Transverse colon (tissue), 4 donors: ENCODE results near the gene TMEM190. TPM values are rescaled to one million over a fixed set of nuclear protein-coding genes. Genes with fewer than 3 reads are reported as not detected.
A peak's percentile ranks its signal among the peaks of the same experiment; 100 is the strongest.

Experiments used
- DNase-seq: peaks from one replicate; pipeline ENCODE4 v3.0.0-alpha.2; 2019
- H3K27ac ChIP-seq, 4 donors: fragments of 200-600 bp; sonication (generic); 2 replicates each; pipeline ENCODE4 v1.5.1; 2016 to 2018; ENCODE audit warnings: inconsistent platforms in 4 of 4
- H3K27me3 ChIP-seq: fragments of 200-600 bp; sonication (generic); 2 replicates; pipeline ENCODE4 v1.5.1; 2017; ENCODE audit warnings: inconsistent platforms
- H3K36me3 ChIP-seq, 4 donors: fragments of 200-600 bp; sonication (generic); 2 replicates each; pipeline ENCODE4 v1.5.1; 2017 to 2019; ENCODE audit warnings: inconsistent platforms in 4 of 4
- H3K4me1 ChIP-seq, 4 donors: fragments of 200-600 bp; sonication (generic); 2 replicates each; pipeline ENCODE4 v1.5.1; 2017 to 2020; ENCODE audit warnings: inconsistent platforms in 4 of 4
- H3K4me3 ChIP-seq, 4 donors: fragments of 200-600 bp; sonication (generic); 1 replicate in 1 of 4; 2 replicates in 3 of 4; pipeline versions ENCODE4 v1.5.1 to v1.6.1; 2017 to 2019; ENCODE audit warnings: inconsistent platforms in 4 of 4
- H3K9me3 ChIP-seq, 2 donors: fragments of 200-600 bp; sonication (generic); 2 replicates each; pipeline ENCODE4 v1.5.1; 2017 to 2019; ENCODE audit warnings: inconsistent platforms in 2 of 2
- EP300 ChIP-seq: sonication (generic); formaldehyde crosslinking; IDR thresholded peaks from one replicate; pipeline ENCODE4 v1.6.1; 2017; ENCODE audit warnings: antibody characterized with exemption, low read depth
- POLR2A ChIP-seq: fragments of 450-650 bp; IDR thresholded peaks from one replicate; pipeline ENCODE4 v1.6.1; 2016; ENCODE audit warnings: antibody characterized with exemption, mild to moderate bottlenecking, moderate library complexity
- POLR2AphosphoS5 ChIP-seq, 3 donors: sonication (generic); formaldehyde crosslinking; IDR thresholded peaks; one replicate each; pipeline ENCODE4 v1.6.1; 2016; ENCODE audit warnings: antibody characterized with exemption in 3 of 3
- WGBS, 2 donors: methylation state at CpG; one replicate each; pipeline ENCODE4 v1.1.5; 2018; ENCODE audit warnings: low coverage in 1 of 2; 5-methylcytosine and 5-hydroxymethylcytosine counted together
- in situ Hi-C, 4 donors: fragments of 200-750 bp; cut with MboI; loops; one replicate each; pipeline versions ENCODE4 v1.15.0 to v1.15.1; 2017; ENCODE audit warnings: low sequenced_read_pairs in 3 of 4, low pct_ligation_motif_present in 1 of 4, low pct_unique_long_range_greater_than_20kb in 1 of 4
- intact Hi-C: fragments of 100-400 bp; cut with DNase I; formaldehyde crosslinking; loops from one replicate; pipeline ENCODE4 v1.15.1; 2023; ENCODE audit warnings: low total_unique reads
- total RNA-seq, 4 donors: library from RNA; depleted of rRNA; stranded (reverse); fragments of >200 nt; gene quantifications; one replicate each; pipeline ENCODE4 v1.1.0, GENCODE V29; 2016
- TF ChIP-seq, protein P1 (sequence below), 5 experiments: fragments of 200-600 bp in 3 of 5; fragments of 450-650 bp in 2 of 5; sonication (generic) in 3 of 5; IDR thresholded peaks; 1 replicate in 2 of 5; 2 replicates in 3 of 5; pipeline ENCODE4 v1.5.1; 2016 to 2017; ENCODE audit warnings: antibody characterized with exemption in 5 of 5, inconsistent platforms in 3 of 5, mild to moderate bottlenecking in 2 of 5, moderate library complexity in 1 of 5

The TMEM190 gene
- total RNA-seq, 4 donors from 2014 or later, result not detected

DNA sequence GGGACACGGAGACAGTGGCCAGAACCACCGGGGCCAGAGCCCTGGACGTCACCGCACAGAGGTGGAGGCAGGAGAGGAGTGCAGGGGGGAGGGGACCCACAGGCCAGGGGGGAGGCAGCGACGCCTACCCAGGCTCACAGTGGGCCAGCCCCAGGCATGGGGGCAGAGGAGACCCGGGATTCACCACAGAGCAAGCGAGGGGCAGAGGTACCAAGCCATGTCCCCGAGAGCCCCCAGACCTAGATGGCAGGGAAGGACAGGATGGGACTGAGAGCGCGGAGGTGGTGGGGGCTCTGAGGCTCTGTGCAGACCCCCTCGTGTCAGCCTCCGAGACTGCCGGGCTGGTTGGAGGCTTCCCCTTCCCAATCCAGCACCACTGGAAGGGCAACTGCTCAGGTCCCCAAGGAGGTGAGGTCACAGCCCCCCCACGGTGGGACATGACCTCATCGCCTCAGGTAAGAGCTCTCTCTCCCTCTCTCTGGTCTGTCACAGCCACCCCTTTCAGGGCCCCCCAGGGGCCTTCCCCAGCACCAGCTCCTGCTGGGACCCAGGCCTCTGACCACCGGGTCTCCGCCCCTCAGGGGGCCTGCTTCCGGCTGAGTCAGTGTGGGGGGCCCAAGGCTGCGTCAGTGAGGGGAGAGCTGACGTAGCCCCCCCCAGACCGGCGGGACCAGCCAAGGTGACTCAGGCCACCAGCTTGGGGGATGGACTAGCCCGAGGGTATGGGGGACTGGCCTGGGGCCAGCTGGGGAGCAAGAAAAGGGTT is 4.1 kb upstream of the TMEM190 start:
- Histone ChIP-seq H3K4me3 (no peak overlapping the region), H3K36me3 (no peaks in the 10 kb centered on the region), H3K4me1 (peaks cover 3 to 34% (median 20%) of the 10 kb centered on the region in 4 donors), H3K9me3 (no peaks in the 10 kb centered on the region), H3K27ac (no peak overlapping the region), H3K27me3 (peaks cover 90% of the 10 kb centered on the region)
- WGBS, 2 donors, result 30 to 37% methylated on average over 4 to 24 of the region's 24 CpGs
- DNase-seq, result no peak
- TF ChIP-seq POLR2A (no peak), EP300 (no peak), POLR2AphosphoS5 (IDR thresholded peaks at IDR 0.05) (no peak)
- TF ChIP-seq, protein P1, sequence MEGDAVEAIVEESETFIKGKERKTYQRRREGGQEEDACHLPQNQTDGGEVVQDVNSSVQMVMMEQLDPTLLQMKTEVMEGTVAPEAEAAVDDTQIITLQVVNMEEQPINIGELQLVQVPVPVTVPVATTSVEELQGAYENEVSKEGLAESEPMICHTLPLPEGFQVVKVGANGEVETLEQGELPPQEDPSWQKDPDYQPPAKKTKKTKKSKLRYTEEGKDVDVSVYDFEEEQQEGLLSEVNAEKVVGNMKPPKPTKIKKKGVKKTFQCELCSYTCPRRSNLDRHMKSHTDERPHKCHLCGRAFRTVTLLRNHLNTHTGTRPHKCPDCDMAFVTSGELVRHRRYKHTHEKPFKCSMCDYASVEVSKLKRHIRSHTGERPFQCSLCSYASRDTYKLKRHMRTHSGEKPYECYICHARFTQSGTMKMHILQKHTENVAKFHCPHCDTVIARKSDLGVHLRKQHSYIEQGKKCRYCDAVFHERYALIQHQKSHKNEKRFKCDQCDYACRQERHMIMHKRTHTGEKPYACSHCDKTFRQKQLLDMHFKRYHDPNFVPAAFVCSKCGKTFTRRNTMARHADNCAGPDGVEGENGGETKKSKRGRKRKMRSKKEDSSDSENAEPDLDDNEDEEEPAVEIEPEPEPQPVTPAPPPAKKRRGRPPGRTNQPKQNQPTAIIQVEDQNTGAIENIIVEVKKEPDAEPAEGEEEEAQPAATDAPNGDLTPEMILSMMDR (IDR thresholded peaks at IDR 0.05), result no peak
- in situ Hi-C loops, result no loop called here
- intact Hi-C loops, result loop anchor here (1.0 kb wide), 1 partner anchor 143 kb away; no protein-coding TSS in a partner anchor

DNA sequence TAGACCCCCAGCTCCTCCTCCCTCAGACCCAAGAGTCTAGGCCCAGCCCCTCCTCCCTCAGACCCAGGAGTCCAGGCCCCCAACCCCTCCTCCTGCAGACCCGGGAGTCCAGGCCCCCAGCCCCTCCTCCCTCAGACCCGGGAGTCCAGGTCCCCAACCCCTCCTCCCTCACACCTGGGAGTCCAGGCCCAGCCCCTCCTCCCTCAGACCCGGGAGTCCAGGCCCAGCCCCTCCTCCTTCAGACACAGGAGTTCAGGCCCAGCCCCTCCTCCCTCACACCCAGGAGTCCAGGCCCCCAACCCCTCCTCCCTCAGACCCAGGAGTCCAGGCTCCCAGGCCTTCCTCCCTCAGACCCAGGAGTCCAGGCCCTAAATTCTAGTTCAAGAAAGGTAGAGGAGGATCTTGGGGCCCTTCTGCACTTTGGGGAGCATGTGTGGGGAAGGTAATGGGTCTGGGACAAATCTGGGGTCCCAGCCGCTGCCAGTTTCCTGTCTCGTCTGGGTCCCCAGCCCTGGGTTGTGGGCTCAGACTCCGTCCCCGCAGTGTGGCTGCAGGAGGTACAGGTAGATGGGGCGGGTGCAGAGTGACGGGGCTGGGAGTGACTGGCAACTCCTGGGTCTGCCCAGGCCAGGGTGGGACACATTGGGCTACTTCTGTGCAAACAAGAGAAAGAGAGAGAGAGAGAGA is 3.2 kb upstream of the TMEM190 start:
- intact Hi-C loops (loop anchor here (1.0 kb wide), 1 partner anchor 144 kb away; no protein-coding TSS in a partner anchor), in situ Hi-C loops (no loop called here)
- 34% methylated on average over 9 of the region's 9 CpGs; no CpG with 5 or more reads in 1 of the 2 donors for whole genome bisulfite sequencing, 2 donors
- Histone ChIP-seq H3K9me3 (no peaks in the 10 kb centered on the region), H3K4me1 (peaks cover 3 to 34% (median 20%) of the 10 kb centered on the region in 4 donors), H3K4me3 (no peak overlapping the region), H3K27me3 (peaks cover 81% of the 10 kb centered on the region), H3K27ac (peak overlapping the region in 1 of 4 donors; percentile 31), H3K36me3 (no peaks in the 10 kb centered on the region)
- no peak for DNase-seq
- TF ChIP-seq POLR2A, result no peak
- TF ChIP-seq, protein P1 (IDR thresholded peaks at IDR 0.05), result no peak
- TF ChIP-seq POLR2AphosphoS5 (IDR thresholded peaks at IDR 0.05), result no peak
- no peak for TF ChIP-seq EP300

DNA sequence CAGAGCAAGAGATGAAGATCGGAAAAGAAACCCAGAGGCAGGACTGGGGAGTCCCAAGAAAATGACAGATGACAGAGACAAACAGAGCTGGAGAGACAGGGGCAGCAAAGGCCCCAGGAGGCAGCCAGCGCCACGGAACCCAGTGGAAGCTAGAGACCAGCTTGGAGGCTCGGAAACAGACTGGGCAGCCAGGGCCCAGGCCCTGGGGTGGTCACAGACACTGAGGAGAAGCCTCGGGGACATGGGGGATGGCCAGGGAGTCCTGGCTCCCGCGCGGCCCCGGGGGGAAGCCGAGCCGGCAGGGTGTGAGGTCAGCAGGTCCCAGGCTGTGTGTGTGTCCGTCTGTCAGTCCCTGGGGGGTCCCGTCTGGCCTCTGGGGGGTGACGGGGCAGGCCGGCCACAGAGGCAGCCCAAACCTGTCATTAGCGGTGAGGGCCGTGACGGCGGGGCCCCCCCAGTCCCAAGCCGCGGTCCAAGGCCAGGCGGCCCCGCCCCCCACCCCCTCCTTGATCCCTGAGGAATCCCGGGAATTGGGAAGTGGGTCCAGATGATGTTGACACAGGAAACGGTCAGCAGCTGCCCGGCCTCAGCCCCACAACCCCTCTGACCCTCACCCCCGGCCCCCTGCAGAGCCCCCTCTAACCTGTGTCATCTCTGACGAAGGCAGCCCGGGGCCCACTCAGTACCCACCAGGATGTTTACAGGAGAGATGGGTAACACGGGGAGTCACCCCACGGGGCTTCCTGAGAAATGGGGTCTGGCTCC is 2.5 kb upstream of the TMEM190 start:
- TF ChIP-seq POLR2A, result no peak
- TF ChIP-seq, protein P1 (IDR thresholded peaks at IDR 0.05), result no peak
- TF ChIP-seq EP300, result no peak
- TF ChIP-seq POLR2AphosphoS5 (IDR thresholded peaks at IDR 0.05), result no peak
- intact Hi-C loops (loop anchor here (1.0 kb wide), 1 partner anchor 145 kb away; no protein-coding TSS in a partner anchor), in situ Hi-C loops (no loop called here)
- DNase-seq, result no peak
- Histone ChIP-seq H3K9me3 (no peaks in the 10 kb centered on the region), H3K27ac (peak overlapping the region in 1 of 4 donors; percentile 31), H3K4me1 (peaks cover 2 to 29% (median 16%) of the 10 kb centered on the region in 4 donors), H3K36me3 (no peaks in the 10 kb centered on the region), H3K27me3 (peaks cover 74% of the 10 kb centered on the region), H3K4me3 (no peak overlapping the region)
- WGBS, 2 donors, result 8 to 26% methylated on average over 5 to 29 of the region's 31 CpGs
